Fibroblast of lung (primary cell): ENCODE data around the gene ZFYVE28.

Experiments
- CTCF ChIP-seq, 2 donors: IDR thresholded peaks in 1 of 2; conservative IDR thresholded peaks in 1 of 2; 1 replicate in 1 of 2; 2 replicates in 1 of 2; pipeline ENCODE4 v1.5.1; 2011 to 2012; ENCODE audit warnings: low read length in 2 of 2, control low read depth in 1 of 2, inconsistent platforms in 1 of 2, low read depth in 1 of 2, mild to moderate bottlenecking in 1 of 2
- EZH2 ChIP-seq: IDR thresholded peaks from 2 replicates; pipeline ENCODE4 v1.5.1; 2012; ENCODE audit warnings: low read length, control low read depth, mild to moderate bottlenecking; ENCODE audit errors: missing control alignments

- TF ChIP-seq EZH2 (no peak), CTCF (conservative IDR thresholded peaks at IDR 0.05 in 1 of 2, IDR thresholded peaks at IDR 0.05 in 1 of 2; ENCODE audit: low read depth in 1 of 2, low read length in 2 of 2) (no peak)
These were observed 112.5 kb downstream of the ZFYVE28 start for GRCh38 chr4:2305766-2306501.
